Measurements from ENCODE around the gene ACOX1. TPM values are rescaled to one million over a fixed set of nuclear protein-coding genes. Genes with fewer than 3 reads are reported as not detected.
A peak's percentile ranks its signal among the peaks of the same experiment; 100 is the strongest.

ACOX1 gene
- total and polyA plus RNA-seq, 2 of the 13 experiments (the other 11 are each of a cell fraction or from before 2014, with no cell fraction given): 86.4 to 120 TPM

GRCh38 chr17:76014100-76014924 lies 35.3 kb upstream of the ACOX1 start (continued):
- TF ChIP-seq MIER3 (CRISPR knock-in tag; IDR thresholded peaks at IDR 0.05; ENCODE audit: borderline replicate concordance) (peak; percentile 54; the same call in 1 of the 2 replicates), ZNF646 (CRISPR knock-in tag; IDR thresholded peaks at IDR 0.05) (no peak), SAFB2 (CRISPR knock-in tag; IDR thresholded peaks at IDR 0.05; ENCODE audit: borderline replicate concordance, low read depth) (0 out of 2 replicates have a peak, but pooled peaks have one; percentile 33), SP4 (CRISPR knock-in tag; IDR thresholded peaks at IDR 0.05) (peak; percentile 47; the same call in 1 of the 2 replicates), JARID2 (CRISPR knock-in tag; IDR thresholded peaks at IDR 0.05; ENCODE audit: insufficient replicate concordance) (peak; percentile 31), ZBTB7B (CRISPR knock-in tag; IDR thresholded peaks at IDR 0.05) (peak; percentile 68), MAX (IDR thresholded peaks at IDR 0.05) (peak; percentile 59; the same call in 1 of the 2 replicates), JUNB (CRISPR knock-in tag; IDR thresholded peaks at IDR 0.05; ENCODE audit: borderline replicate concordance) (no peak), SPEN (CRISPR knock-in tag; IDR thresholded peaks at IDR 0.05; ENCODE audit: low read depth) (peak; percentile 48; the same call in 1 of the 2 replicates), TOE1 (CRISPR knock-in tag; IDR thresholded peaks at IDR 0.05) (no peak), CBX2 (IDR thresholded peaks at IDR 0.05; ENCODE audit: low read depth, low read length) (no peak), CBX2 (CRISPR knock-in tag; IDR thresholded peaks at IDR 0.05; ENCODE audit: low read depth) (no peak), MAZ (IDR thresholded peaks at IDR 0.05; ENCODE audit: borderline replicate concordance, low read depth, low read length) (peak; percentile 53; the same call in 1 of the 2 replicates), MAZ (CRISPR knock-in tag; IDR thresholded peaks at IDR 0.05; ENCODE audit: low read depth) (peak; percentile 79), ZNF776 (CRISPR knock-in tag; IDR thresholded peaks at IDR 0.05) (peak; percentile 78; the same call in 1 of the 2 replicates), ZNF256 (CRISPR knock-in tag; conservative IDR thresholded peaks at IDR 0.05) (no peak), MEIS1 (CRISPR knock-in tag; IDR thresholded peaks at IDR 0.05; ENCODE audit: borderline replicate concordance) (peak; percentile 86; the same call in 1 of the 2 replicates), CSRNP1 (CRISPR knock-in tag; IDR thresholded peaks at IDR 0.05) (peak; percentile 42; the same call in 1 of the 2 replicates), PAF1 (CRISPR knock-in tag; IDR thresholded peaks at IDR 0.05) (no peak), KDM5B (CRISPR knock-in tag; IDR thresholded peaks at IDR 0.05; ENCODE audit: borderline replicate concordance) (peak; percentile 73; the same call in 1 of the 2 replicates)
